SJCRH30 (cell line): ENCODE data around the gene DCST1. TPM values are rescaled to one million over a fixed set of nuclear protein-coding genes. Genes with fewer than 3 reads are reported as not detected.
A peak's percentile ranks its signal among the peaks of the same experiment; 100 is the strongest.
"Not testable (repeated sequence)": the region's sequence is repeated elsewhere in the genome, so short reads cannot be mapped to it uniquely, and the experiment has no call there.

Source experiments
- DNase-seq, 2 experiments: peaks; one replicate each; pipeline ENCODE4 v3.0.0-alpha.2; 2015 to 2020
- H3K27ac ChIP-seq: fragments of 250-450 bp; sonication (Bioruptor Pico); 2 replicates; pipeline ENCODE4 v1.5.1; 2020; ENCODE audit warnings: mild to moderate bottlenecking, moderate library complexity
- H3K27me3 ChIP-seq: fragments of 250-450 bp; sonication (Bioruptor Pico); 2 replicates; pipeline ENCODE4 v1.5.1; 2020; ENCODE audit warnings: mild to moderate bottlenecking, moderate library complexity
- H3K36me3 ChIP-seq: fragments of 250-450 bp; sonication (Bioruptor Pico); 2 replicates; pipeline ENCODE4 v1.5.1; 2020; ENCODE audit warnings: mild to moderate bottlenecking, moderate library complexity
- H3K4me1 ChIP-seq: fragments of 250-450 bp; sonication (Bioruptor Pico); 2 replicates; pipeline ENCODE4 v1.5.1; 2020; ENCODE audit warnings: mild to moderate bottlenecking, moderate library complexity
- H3K4me3 ChIP-seq: fragments of 250-450 bp; sonication (Bioruptor Pico); 2 replicates; pipeline ENCODE4 v1.5.1; 2020; ENCODE audit warnings: mild to moderate bottlenecking, moderate library complexity
- H3K9me3 ChIP-seq: fragments of 250-450 bp; sonication (Bioruptor Pico); replicated peaks from 2 replicates; pipeline ENCODE4 v1.5.1; 2020; ENCODE audit warnings: mild to moderate bottlenecking, moderate library complexity
- total RNA-seq: library from RNA; depleted of rRNA; stranded (reverse); fragments of >200 nt; shearing (Covaris generic); gene quantifications from 2 replicates; pipeline ENCODE4 v1.2.3, GENCODE V29; 2014; rRNA removed

DCST1 gene
- not detected in 2 replicates for total RNA-seq

- H3K4me3 ChIP-seq: no peak within 1 kb of the TSS
- H3K4me1 ChIP-seq: no peaks in the 10 kb centered on the region
- H3K36me3 ChIP-seq: no peaks in the 10 kb centered on the region
- no peak for DNase-seq
- H3K9me3 ChIP-seq: no peaks in the 10 kb centered on the region
- 0 out of 2 replicates have a peak, but pooled peaks cover 9% of the 10 kb centered on the region for H3K27me3 ChIP-seq
- no peak within 1 kb of the TSS for H3K27ac ChIP-seq
Measured at GRCh38 chr1:155033524-155033923, at the start of gene DCST1, which contains the start of gene DCST2. TSS of gene DCST1 (plus strand) at chr1:155033824. CDS start at chr1:155034037, 213 bp downstream. TSS of gene DCST2 (minus strand) at chr1:155033781. CDS start at chr1:155033701, 80 bp downstream.

DNA sequence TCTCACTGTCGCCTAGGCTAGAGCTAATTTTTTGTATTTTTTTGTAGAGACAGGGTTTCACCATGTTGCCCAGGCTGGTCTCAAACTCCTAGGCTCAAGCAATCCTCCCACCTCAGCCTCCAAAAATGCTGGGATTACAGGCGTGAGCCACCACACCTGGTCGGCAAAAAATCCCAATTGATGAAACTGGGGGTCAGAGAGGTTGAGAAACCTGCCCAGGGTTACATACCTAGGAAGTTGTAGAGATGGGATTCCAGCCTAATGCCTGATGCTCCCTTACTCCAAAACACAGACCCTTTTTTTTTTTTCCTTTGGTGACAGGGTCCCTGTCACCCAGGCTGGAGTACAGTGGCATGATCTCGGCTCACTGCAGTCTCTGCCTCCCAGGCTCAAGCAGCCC lies 46.9 kb upstream of the DCST1 start:
- DNase-seq, H3K4me3 ChIP-seq, H3K27ac ChIP-seq, H3K4me1 ChIP-seq, H3K9me3 ChIP-seq, H3K27me3 ChIP-seq: not testable (repeated sequence)
- peaks cover 12% of the 10 kb centered on the region; the same call in 1 of the 2 replicates for H3K36me3 ChIP-seq

DNA sequence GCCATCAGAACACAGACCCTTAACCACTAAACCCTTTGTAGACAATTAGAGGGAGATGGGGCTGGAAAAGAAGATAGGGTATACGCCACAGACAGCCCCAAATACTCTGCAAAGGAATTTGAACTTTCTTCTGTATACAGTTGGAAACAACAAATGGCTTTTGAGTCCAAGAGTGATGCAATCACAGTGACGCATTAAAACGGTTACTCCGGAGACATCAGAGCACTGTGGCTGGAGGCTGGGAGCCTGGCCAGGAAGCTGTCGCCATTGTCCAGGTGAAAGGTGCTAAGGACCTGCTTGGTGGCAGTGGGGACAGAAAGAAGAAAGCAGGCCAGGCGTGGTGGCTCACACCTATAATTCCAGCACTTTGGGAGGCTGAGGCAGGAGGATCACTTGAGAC lies 46.3 kb upstream of the DCST1 start:
- Histone ChIP-seq H3K4me1 (no peaks in the 10 kb centered on the region), H3K27me3 (no peaks in the 10 kb centered on the region), H3K4me3 (no peak overlapping the region), H3K27ac (no peak overlapping the region), H3K36me3 (peaks cover 12% of the 10 kb centered on the region; the same call in 1 of the 2 replicates), H3K9me3 (no peaks in the 10 kb centered on the region)
- no peak for DNase-seq

DNA sequence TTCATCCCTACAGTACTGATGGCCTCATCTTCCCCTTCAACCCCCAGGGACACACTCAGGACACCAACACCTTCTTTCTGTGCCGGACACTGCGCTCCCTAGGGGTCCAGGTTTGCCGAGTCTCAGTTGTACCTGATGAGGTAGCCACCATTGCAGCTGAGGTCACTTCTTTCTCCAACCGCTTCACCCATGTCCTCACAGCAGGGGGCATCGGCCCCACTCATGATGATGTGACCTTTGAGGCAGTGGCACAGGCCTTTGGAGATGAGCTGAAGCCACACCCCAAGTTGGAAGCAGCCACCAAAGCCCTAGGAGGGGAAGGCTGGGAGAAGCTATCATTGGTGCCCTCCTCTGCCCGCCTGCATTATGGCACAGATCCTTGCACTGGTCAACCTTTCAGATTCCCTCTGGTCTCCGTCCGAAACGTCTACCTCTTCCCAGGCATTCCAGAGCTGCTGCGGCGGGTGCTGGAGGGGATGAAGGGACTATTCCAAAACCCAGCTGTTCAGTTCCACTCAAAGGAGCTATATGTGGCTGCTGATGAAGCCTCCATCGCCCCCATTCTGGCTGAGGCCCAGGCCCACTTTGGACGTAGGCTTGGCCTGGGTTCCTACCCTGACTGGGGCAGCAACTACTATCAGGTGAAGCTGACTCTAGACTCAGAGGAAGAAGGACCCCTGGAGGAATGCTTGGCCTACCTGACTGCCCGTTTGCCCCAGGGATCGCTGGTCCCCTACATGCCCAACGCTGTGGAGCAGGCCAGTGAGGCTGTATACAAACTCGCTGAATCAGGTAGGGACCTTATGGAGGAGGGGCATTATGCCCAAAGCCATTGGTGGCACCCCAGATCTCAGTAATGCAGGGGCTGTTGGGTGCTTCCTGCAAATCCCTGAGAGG lies 45.3 kb upstream of the DCST1 start:
- no peaks in the 10 kb centered on the region for H3K27me3 ChIP-seq
- peaks cover 12% of the 10 kb centered on the region; the same call in 1 of the 2 replicates for H3K36me3 ChIP-seq
- no peaks in the 10 kb centered on the region for H3K4me1 ChIP-seq
- DNase-seq: no peak
- no peak overlapping the region for H3K4me3 ChIP-seq
- H3K27ac ChIP-seq: no peak overlapping the region
- H3K9me3 ChIP-seq: no peaks in the 10 kb centered on the region

- Histone ChIP-seq H3K27me3 (no peaks in the 10 kb centered on the region), H3K27ac (no peak overlapping the region), H3K4me1 (no peaks in the 10 kb centered on the region), H3K4me3 (no peak overlapping the region), H3K36me3 (peaks cover 12% of the 10 kb centered on the region; the same call in 1 of the 2 replicates), H3K9me3 (no peaks in the 10 kb centered on the region)
- no peak for DNase-seq
Measured at GRCh38 chr1:154989195-154989860, 44.3 kb upstream of the DCST1 start.

GRCh38 chr1:154990276-154990675 lies 43.3 kb upstream of the DCST1 start:
- peaks cover 12% of the 10 kb centered on the region; the same call in 1 of the 2 replicates for H3K36me3 ChIP-seq
- H3K4me3 ChIP-seq: no peak overlapping the region
- no peaks in the 10 kb centered on the region for H3K27me3 ChIP-seq
- H3K9me3 ChIP-seq: no peaks in the 10 kb centered on the region
- no peak overlapping the region for H3K27ac ChIP-seq
- H3K4me1 ChIP-seq: no peaks in the 10 kb centered on the region
- DNase-seq: no peak

- Histone ChIP-seq H3K9me3 (no peaks in the 10 kb centered on the region), H3K4me3 (no peak overlapping the region), H3K36me3 (peaks cover 6% of the 10 kb centered on the region; the same call in 1 of the 2 replicates), H3K27me3 (no peaks in the 10 kb centered on the region), H3K4me1 (no peaks in the 10 kb centered on the region), H3K27ac (no peak overlapping the region)
- no peak for DNase-seq
Measured at GRCh38 chr1:154992721-154993571, 40.7 kb upstream of the DCST1 start.

DNA sequence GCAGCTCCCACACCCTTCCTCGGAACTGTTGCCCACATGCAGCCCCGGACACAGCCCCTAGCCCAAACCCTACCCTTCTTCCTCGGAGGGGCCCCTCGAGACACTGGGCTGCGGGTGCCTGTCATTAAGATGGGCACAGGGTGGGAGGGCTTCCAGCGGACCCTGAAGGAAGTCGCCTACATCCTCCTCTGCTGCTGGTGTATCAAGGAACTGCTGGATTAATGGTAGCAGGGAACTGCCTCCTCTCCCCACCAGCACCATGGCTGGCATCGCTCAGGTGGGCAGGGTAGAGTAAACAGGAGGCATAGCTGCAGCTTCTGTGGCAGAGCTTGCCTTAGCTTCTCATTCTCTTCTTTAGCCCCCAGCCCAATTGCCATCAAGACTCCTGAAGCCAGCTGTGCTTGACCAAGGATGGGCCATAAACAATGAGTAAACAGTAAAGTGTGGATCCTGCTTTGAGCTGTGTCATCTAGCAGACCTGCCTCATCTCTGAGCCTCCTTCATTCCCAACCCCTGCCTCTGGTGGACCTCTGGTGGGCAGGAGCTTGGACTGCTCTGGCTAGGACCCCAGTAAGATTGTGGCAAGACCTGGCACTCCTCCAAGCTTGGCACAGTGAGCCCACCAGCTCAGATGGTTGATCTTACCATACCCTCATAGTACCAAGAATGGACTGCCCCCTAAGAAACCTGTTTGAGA lies 39.9 kb upstream of the DCST1 start, which contains the start of gene LENEP:
Gene LENEP, plus strand, starts transcription at position 15 of the 697 bp plus-strand sequence. Its CDS starts 22 bp downstream, at position 37.
- no peaks in the 10 kb centered on the region for H3K27me3 ChIP-seq
- no peak for DNase-seq
- H3K4me1 ChIP-seq: no peaks in the 10 kb centered on the region
- H3K4me3 ChIP-seq: no peak within 1 kb of the TSS
- no peak within 1 kb of the TSS for H3K27ac ChIP-seq
- peaks cover 5% of the 10 kb centered on the region; the same call in 1 of the 2 replicates for H3K36me3 ChIP-seq
- no peaks in the 10 kb centered on the region for H3K9me3 ChIP-seq

- no peak overlapping the region for H3K4me3 ChIP-seq
- peaks cover 5% of the 10 kb centered on the region; the same call in 1 of the 2 replicates for H3K36me3 ChIP-seq
- no peaks in the 10 kb centered on the region for H3K27me3 ChIP-seq
- no peak overlapping the region for H3K27ac ChIP-seq
- H3K9me3 ChIP-seq: no peaks in the 10 kb centered on the region
- DNase-seq: no peak
- no peaks in the 10 kb centered on the region for H3K4me1 ChIP-seq
Measured at GRCh38 chr1:154994269-154994587, 39.4 kb upstream of the DCST1 start.

DNA sequence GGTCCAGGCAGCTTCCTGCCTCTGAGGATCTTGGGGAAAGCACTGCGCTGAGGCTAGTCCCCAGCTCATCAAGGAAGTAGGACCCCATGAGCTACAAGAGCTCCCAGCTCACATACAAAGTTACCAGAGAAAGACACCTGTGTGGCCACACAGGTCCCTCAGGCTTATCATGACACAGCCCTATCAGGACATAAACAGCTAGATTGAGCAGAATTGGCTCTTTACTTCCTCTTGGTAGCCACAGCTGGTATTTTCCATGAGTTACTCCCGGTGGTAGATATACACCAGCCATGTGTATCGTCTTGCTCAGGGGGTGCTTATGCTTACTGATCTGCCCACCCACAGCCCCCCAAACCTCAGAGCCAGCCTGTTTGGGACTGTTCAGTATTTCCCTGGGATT lies 39.0 kb upstream of the DCST1 start:
- H3K4me3 ChIP-seq: no peak overlapping the region
- H3K27ac ChIP-seq: no peak overlapping the region
- no peaks in the 10 kb centered on the region for H3K4me1 ChIP-seq
- H3K9me3 ChIP-seq: no peaks in the 10 kb centered on the region
- no peak for DNase-seq
- H3K27me3 ChIP-seq: no peaks in the 10 kb centered on the region
- peaks cover 5% of the 10 kb centered on the region; the same call in 1 of the 2 replicates for H3K36me3 ChIP-seq

GRCh38 chr1:154995301-154995983 lies 38.2 kb upstream of the DCST1 start:
- not testable (repeated sequence) for H3K27me3 ChIP-seq, H3K4me3 ChIP-seq, H3K4me1 ChIP-seq, H3K27ac ChIP-seq, H3K36me3 ChIP-seq, H3K9me3 ChIP-seq
- peak; percentile 47 to 66 for DNase-seq

DNA sequence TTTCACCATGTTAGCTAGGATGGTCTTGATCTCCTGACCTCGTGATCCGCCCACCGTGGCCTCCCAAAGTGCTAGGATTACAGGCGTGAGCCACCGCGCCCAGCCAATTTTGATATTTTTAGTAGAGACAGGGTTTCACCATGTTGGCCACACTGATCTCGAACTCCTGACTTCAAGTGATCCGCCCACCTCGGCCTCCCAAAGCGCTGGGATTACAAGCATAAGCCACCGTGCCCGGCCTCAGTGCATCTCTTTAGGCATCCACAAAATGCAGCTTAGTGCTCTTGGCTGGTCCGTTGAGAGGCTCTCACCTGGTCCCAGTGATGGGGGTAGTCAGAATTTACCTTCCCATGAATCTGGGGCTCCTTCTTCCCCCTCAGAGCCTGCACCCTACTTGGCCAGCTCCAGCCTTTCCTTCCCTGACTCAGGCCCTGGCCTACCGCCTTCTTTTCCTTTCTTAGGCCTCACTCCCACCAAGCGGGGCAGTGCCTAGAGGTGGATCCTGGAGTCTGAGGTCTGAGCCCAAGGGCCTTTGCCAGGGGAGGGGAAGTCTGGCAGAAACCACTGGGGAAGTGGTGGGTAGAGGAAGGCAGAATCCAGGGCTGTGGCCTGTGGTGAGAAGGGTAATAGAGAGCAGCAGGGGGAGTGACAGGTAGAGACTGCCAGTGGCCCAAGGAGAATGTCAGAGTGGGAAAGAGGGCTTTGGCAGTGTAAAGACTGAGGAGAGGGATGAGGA lies 36.5 kb upstream of the DCST1 start:
- no peak for DNase-seq

DNA sequence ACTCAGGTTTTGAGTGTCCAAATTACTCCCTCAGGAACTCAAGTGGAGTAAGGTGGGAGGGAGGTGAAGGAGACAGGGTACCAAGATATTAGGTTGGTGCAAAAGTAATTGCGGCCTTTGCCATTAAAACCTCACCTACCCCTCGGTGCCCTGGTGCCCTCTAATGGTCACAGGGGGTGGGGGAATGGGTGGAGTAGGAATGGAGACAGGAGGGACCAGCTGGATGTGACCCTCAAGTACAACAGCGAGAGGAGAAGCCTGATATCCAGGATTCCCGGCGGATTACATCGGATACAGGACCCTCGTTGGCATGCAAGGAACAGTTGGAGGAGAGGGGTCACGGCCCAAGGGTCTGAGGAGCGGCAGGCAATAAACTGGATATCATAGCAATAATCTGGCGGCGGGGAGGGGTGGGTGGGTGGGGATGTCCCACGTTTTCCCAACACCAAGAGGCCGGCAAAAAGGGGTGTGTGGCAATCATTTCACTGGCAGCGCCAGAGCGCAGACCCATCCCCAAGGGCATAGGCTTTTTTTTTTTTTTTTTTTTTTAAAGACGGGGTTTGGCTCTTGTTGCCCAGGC lies 35.3 kb upstream of the DCST1 start:
- no peak for DNase-seq
- no peaks in the 10 kb centered on the region for H3K27me3 ChIP-seq
- no peaks in the 10 kb centered on the region for H3K9me3 ChIP-seq
- no peaks in the 10 kb centered on the region for H3K36me3 ChIP-seq
- H3K4me3 ChIP-seq: no peak overlapping the region
- H3K27ac ChIP-seq: no peak overlapping the region
- no peaks in the 10 kb centered on the region for H3K4me1 ChIP-seq

More for the DNA sequence above, 36.5 kb upstream of the DCST1 start:
- Histone ChIP-seq H3K4me1 (no peaks in the 10 kb centered on the region), H3K9me3 (no peaks in the 10 kb centered on the region), H3K27me3 (no peaks in the 10 kb centered on the region), H3K36me3 (no peaks in the 10 kb centered on the region), H3K27ac (no peak overlapping the region), H3K4me3 (no peak overlapping the region)
